SK-N-SH (cell line): ENCODE data around the gene CDK3. TPM values are rescaled to one million over a fixed set of nuclear protein-coding genes. Genes with fewer than 3 reads are reported as not detected.

Experiments
- CTCF ChIA-PET: fragments of 300-600, 350-600 bp; formaldehyde crosslinking; extraction: SDS; loops from one replicate; lab custom pipeline; 2021; lab: Yijun Ruan, JAX
- POLR2A ChIA-PET: fragments of 350-600 bp; sonication (Branson Sonifier 250); formaldehyde crosslinking; extraction: SDS; loops from one replicate; lab custom pipeline; 2020; ENCODE audit warnings: antibody characterized with exemption, inconsistent platforms; lab: Yijun Ruan, JAX
- DNase-seq: peaks from one replicate; pipeline ENCODE4 v3.0.0; 2012
- H2AFZ ChIP-seq: fragments of 200-600 bp; sonication (generic); 2 replicates; pipeline ENCODE4 v1.8.1; 2016; ENCODE audit warnings: antibody characterized with exemption, mild to moderate bottlenecking, low read depth
- H3F3A ChIP-seq: fragments of 200-600 bp; sonication (generic); replicated peaks from 2 replicates; pipeline ENCODE3; 2016; ENCODE audit warnings: antibody characterized with exemption, mild to moderate bottlenecking; ENCODE audit not compliant: insufficient read depth
- H3K27ac ChIP-seq, 2 experiments: fragments of 200-500 bp in 1 of 2; fragments of 200-600 bp in 1 of 2; sonication (Bioruptor generic) in 1 of 2; sonication (generic), shearing (Covaris generic) in 1 of 2; 2 replicates each; pipeline versions ENCODE4 v1.5.1 to v1.6.1; 2014 to 2016; ENCODE audit warnings: low read depth in 2 of 2, inconsistent platforms in 1 of 2, low read length in 1 of 2, mild to moderate bottlenecking in 1 of 2, mixed read lengths in 1 of 2
- H3K27me3 ChIP-seq: fragments of 200-600 bp; sonication (generic), shearing (Covaris generic); 2 replicates; pipeline ENCODE4 v1.6.1; 2016; ENCODE audit warnings: mixed run types; ENCODE audit not compliant: insufficient read depth
- H3K36me3 ChIP-seq, 2 experiments: fragments of 200-500 bp in 1 of 2; fragments of 200-600 bp in 1 of 2; sonication (Bioruptor generic) in 1 of 2; sonication (generic) in 1 of 2; replicated peaks in 1 of 2; 2 replicates each; pipeline versions ENCODE3 to v1.5.1; 2014 to 2016; ENCODE audit warnings: low read length in 1 of 2, mild to moderate bottlenecking in 1 of 2; ENCODE audit not compliant: insufficient read depth in 2 of 2, control insufficient read depth in 1 of 2
- H3K4me1 ChIP-seq, 2 experiments: fragments of 200-500 bp in 1 of 2; fragments of 200-600 bp in 1 of 2; sonication (Bioruptor generic) in 1 of 2; sonication (generic), shearing (Covaris generic) in 1 of 2; 2 replicates each; pipeline versions ENCODE4 v1.5.1 to v1.6.1; 2014 to 2016; ENCODE audit warnings: low read depth in 1 of 2, low read length in 1 of 2, mixed run types in 1 of 2; ENCODE audit not compliant: insufficient read depth in 2 of 2, control insufficient read depth in 1 of 2
- H3K4me2 ChIP-seq: fragments of 200-600 bp; sonication (generic), shearing (Covaris generic); 2 replicates; pipeline ENCODE4 v1.6.1; 2017; ENCODE audit warnings: mixed run types
- H3K4me3 ChIP-seq, 2 experiments: fragments of 200-500 bp in 1 of 2; fragments of 200-600 bp in 1 of 2; sonication (Bioruptor generic) in 1 of 2; sonication (generic), shearing (Covaris generic) in 1 of 2; 2 replicates each; pipeline versions ENCODE4 v1.5.1 to v1.8.1; 2014 to 2016; ENCODE audit warnings: low read depth in 2 of 2, inconsistent platforms in 1 of 2, low read length in 1 of 2, mild to moderate bottlenecking in 1 of 2, mixed read lengths in 1 of 2, moderate library complexity in 1 of 2
- H3K79me2 ChIP-seq: fragments of 200-600 bp; sonication (generic); 2 replicates; pipeline ENCODE4 v1.8.1; 2017; ENCODE audit warnings: mild to moderate bottlenecking; ENCODE audit not compliant: insufficient read depth
- H3K9ac ChIP-seq: fragments of 200-600 bp; sonication (generic); 2 replicates; pipeline ENCODE4 v1.6.1; 2017; ENCODE audit warnings: mixed run types
- H3K9me2 ChIP-seq: fragments of 200-600 bp; sonication (generic); 2 replicates; pipeline ENCODE4 v1.6.1; 2017; ENCODE audit warnings: mixed run types
- H3K9me3 ChIP-seq: fragments of 200-600 bp; sonication (generic); 2 replicates; pipeline ENCODE4 v1.6.1; 2017; ENCODE audit warnings: mixed run types, mild to moderate bottlenecking, moderate library complexity
- H4K20me1 ChIP-seq: fragments of 200-600 bp; sonication (generic); 2 replicates; pipeline ENCODE4 v1.6.1; 2017; ENCODE audit warnings: mild to moderate bottlenecking, mixed run types; ENCODE audit not compliant: insufficient read depth
- CHD2 ChIP-seq: fragments of 150-350 bp; IDR thresholded peaks from 2 replicates; pipeline ENCODE4 v1.6.1; 2018; ENCODE audit warnings: low read length; ENCODE audit not compliant: partially characterized antibody
- ELF1 ChIP-seq: IDR thresholded peaks from 2 replicates; pipeline ENCODE4 v1.4.0; 2012
- EP300 ChIP-seq, 2 experiments: IDR thresholded peaks; 2 replicates each; pipeline versions ENCODE4 v1.4.0 to v1.6.1; 2012; ENCODE audit warnings: borderline replicate concordance in 1 of 2, low read depth in 1 of 2, low read length in 1 of 2
- EZH2phosphoT487 ChIP-seq: fragments of 200-600 bp; sonication (generic); IDR thresholded peaks from 2 replicates; pipeline ENCODE4 v1.6.1; 2017; ENCODE audit warnings: low read depth, mixed run types, mild to moderate bottlenecking, antibody characterized with exemption, moderate library complexity, borderline replicate concordance
- FOSL2 ChIP-seq: IDR thresholded peaks from 2 replicates; pipeline ENCODE4 v1.4.0; 2012; ENCODE audit warnings: low read depth, mild to moderate bottlenecking, moderate library complexity, borderline replicate concordance
- FOXM1 ChIP-seq: IDR thresholded peaks from 2 replicates; pipeline ENCODE4 v1.4.0; 2012; ENCODE audit warnings: low read depth, mild to moderate bottlenecking
- GATA2 ChIP-seq: sonication (generic); formaldehyde crosslinking; IDR thresholded peaks from 2 replicates; pipeline ENCODE4 v1.5.0; 2020; ENCODE audit warnings: mild to moderate bottlenecking, missing genetic modification reagents
- JUND ChIP-seq: IDR thresholded peaks from 2 replicates; pipeline ENCODE4 v1.4.0; 2012
- MAX ChIP-seq: IDR thresholded peaks from 2 replicates; pipeline ENCODE4 v1.4.0; 2012; ENCODE audit warnings: low read depth
- MEF2A ChIP-seq: IDR thresholded peaks from 2 replicates; pipeline ENCODE4 v1.4.0; 2012; ENCODE audit warnings: low read depth, borderline replicate concordance
- MXI1 ChIP-seq: IDR thresholded peaks from 2 replicates; pipeline ENCODE4 v1.6.1; 2012; ENCODE audit warnings: mild to moderate bottlenecking, low read depth, low read length, improper control_type of control experiment
- RAD21 ChIP-seq: IDR thresholded peaks from 2 replicates; pipeline ENCODE4 v1.6.1; 2012; ENCODE audit warnings: mild to moderate bottlenecking, low read length
- RCOR1 ChIP-seq: fragments of 150-350 bp; IDR thresholded peaks from 2 replicates; pipeline ENCODE4 v1.6.1; 2017; ENCODE audit warnings: antibody characterized with exemption, low read length
- RFX5 ChIP-seq: IDR thresholded peaks from 2 replicates; pipeline ENCODE4 v1.6.1; 2012; ENCODE audit warnings: mild to moderate bottlenecking, improper control_type of control experiment, low read length
- SIN3A ChIP-seq: IDR thresholded peaks from 2 replicates; pipeline ENCODE4 v1.6.1; 2012; ENCODE audit warnings: low read depth, mild to moderate bottlenecking, low read length, moderate library complexity, borderline replicate concordance
- SMC3 ChIP-seq: IDR thresholded peaks from 2 replicates; pipeline ENCODE4 v1.6.1; 2012; ENCODE audit warnings: low read depth, low read length, improper control_type of control experiment
- TEAD4 ChIP-seq: IDR thresholded peaks from 2 replicates; pipeline ENCODE4 v1.4.0; 2012; ENCODE audit warnings: mild to moderate bottlenecking, borderline replicate concordance; ENCODE audit not compliant: insufficient read depth
- USF2 ChIP-seq: fragments of 150-350 bp; IDR thresholded peaks from 2 replicates; pipeline ENCODE4 v1.6.1; 2017; ENCODE audit warnings: antibody characterized with exemption, low read length, low read depth, borderline replicate concordance
- YY1 ChIP-seq: IDR thresholded peaks from 2 replicates; pipeline ENCODE4 v1.4.0; 2012; ENCODE audit warnings: low read depth, mild to moderate bottlenecking
- ZBTB33 ChIP-seq: IDR thresholded peaks from 2 replicates; pipeline ENCODE4 v1.4.0; 2012; ENCODE audit warnings: low read depth, borderline replicate concordance
- WGBS: methylation state at CpG from one replicate; pipeline ENCODE4 v1.1.6; 2017; ENCODE audit warnings: low lambda C conversion rate; 5-methylcytosine and 5-hydroxymethylcytosine counted together
- polyA plus RNA-seq, 3 experiments: library from polyadenylated mRNA; depleted of rRNA; stranded (reverse); fragments of >200 nt; gene quantifications; 2 replicates each; pipeline ENCODE4 v1.2.3, GENCODE V29; 2012
- TF ChIP-seq, protein P1 (sequence below): fragments of 200-600 bp; sonication (generic); IDR thresholded peaks from 2 replicates; pipeline ENCODE4 v1.6.1; 2017; ENCODE audit warnings: antibody characterized with exemption, mild to moderate bottlenecking, moderate library complexity
- TF ChIP-seq, protein P2 (sequence below): IDR thresholded peaks from 2 replicates; pipeline ENCODE4; 2012

Gene CDK3
- polyA plus RNA-seq, 1 of the 3 experiments (the other 2 are of a cell fraction): 14.6 TPM

- TF ChIP-seq EP300 (IDR thresholded peaks at IDR 0.05; ENCODE audit: borderline replicate concordance in 1 of 2, low read depth in 1 of 2, low read length in 1 of 2) (no peak), JUND (no peak), YY1 (no peak), RAD21 (no peak), SMC3 (no peak), FOSL2 (no peak), FOXM1 (no peak)
Measured at GRCh38 chr17:76023900-76024237, 23.2 kb downstream of the CDK3 start (continued).

- H3K36me3 ChIP-seq: no peaks in the 10 kb centered on the region
- H3K9me2 ChIP-seq: no peaks in the 10 kb centered on the region
- CTCF ChIA-PET: interaction anchor here (0.7 to 1.5 kb wide), 3 partner anchors 11 to 19 kb away, joined by 3 to 6 read pairs (median 3); no protein-coding TSS in a partner anchor
- POLR2A ChIA-PET: no interaction called here
- H4K20me1 ChIP-seq: no peaks in the 10 kb centered on the region
- H2AFZ ChIP-seq: no peak overlapping the region
- H3K4me3 ChIP-seq: no peak overlapping the region
- H3K27ac ChIP-seq: no peak overlapping the region
- peaks cover 9% of the 10 kb centered on the region for H3F3A ChIP-seq
- no peak for DNase-seq
- no peaks in the 10 kb centered on the region for H3K79me2 ChIP-seq
- H3K9ac ChIP-seq: no peak overlapping the region
- H3K27me3 ChIP-seq: no peaks in the 10 kb centered on the region
- no peak for TF ChIP-seq JUND
- TF ChIP-seq ELF1: no peak
- no peak for TF ChIP-seq RFX5
- no peak for TF ChIP-seq MXI1
- no peak for TF ChIP-seq TEAD4
- TF ChIP-seq ZBTB33: no peak
- no peak for TF ChIP-seq MEF2A
- TF ChIP-seq SIN3A: no peak
- TF ChIP-seq USF2: no peak
- no peak for TF ChIP-seq EP300 (IDR thresholded peaks at IDR 0.05; ENCODE audit: borderline replicate concordance in 1 of 2, low read depth in 1 of 2, low read length in 1 of 2)
- TF ChIP-seq RCOR1: no peak
- TF ChIP-seq MAX: no peak
- no peak for TF ChIP-seq EZH2phosphoT487
- TF ChIP-seq, protein P1, sequence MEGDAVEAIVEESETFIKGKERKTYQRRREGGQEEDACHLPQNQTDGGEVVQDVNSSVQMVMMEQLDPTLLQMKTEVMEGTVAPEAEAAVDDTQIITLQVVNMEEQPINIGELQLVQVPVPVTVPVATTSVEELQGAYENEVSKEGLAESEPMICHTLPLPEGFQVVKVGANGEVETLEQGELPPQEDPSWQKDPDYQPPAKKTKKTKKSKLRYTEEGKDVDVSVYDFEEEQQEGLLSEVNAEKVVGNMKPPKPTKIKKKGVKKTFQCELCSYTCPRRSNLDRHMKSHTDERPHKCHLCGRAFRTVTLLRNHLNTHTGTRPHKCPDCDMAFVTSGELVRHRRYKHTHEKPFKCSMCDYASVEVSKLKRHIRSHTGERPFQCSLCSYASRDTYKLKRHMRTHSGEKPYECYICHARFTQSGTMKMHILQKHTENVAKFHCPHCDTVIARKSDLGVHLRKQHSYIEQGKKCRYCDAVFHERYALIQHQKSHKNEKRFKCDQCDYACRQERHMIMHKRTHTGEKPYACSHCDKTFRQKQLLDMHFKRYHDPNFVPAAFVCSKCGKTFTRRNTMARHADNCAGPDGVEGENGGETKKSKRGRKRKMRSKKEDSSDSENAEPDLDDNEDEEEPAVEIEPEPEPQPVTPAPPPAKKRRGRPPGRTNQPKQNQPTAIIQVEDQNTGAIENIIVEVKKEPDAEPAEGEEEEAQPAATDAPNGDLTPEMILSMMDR: no peak
- no peak for TF ChIP-seq GATA2 (CRISPR knock-in tag)
- no peak for TF ChIP-seq CHD2
- TF ChIP-seq, protein P2, sequence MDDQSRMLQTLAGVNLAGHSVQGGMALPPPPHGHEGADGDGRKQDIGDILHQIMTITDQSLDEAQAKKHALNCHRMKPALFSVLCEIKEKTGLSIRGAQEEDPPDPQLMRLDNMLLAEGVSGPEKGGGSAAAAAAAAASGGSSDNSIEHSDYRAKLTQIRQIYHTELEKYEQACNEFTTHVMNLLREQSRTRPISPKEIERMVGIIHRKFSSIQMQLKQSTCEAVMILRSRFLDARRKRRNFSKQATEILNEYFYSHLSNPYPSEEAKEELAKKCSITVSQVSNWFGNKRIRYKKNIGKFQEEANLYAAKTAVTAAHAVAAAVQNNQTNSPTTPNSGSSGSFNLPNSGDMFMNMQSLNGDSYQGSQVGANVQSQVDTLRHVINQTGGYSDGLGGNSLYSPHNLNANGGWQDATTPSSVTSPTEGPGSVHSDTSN: no peak
- no peak overlapping the region for H3K4me2 ChIP-seq
- H3K9me3 ChIP-seq: no peaks in the 10 kb centered on the region
- 91% methylated on average over 8 of the region's 9 CpGs for WGBS
- H3K4me1 ChIP-seq: peaks cover 2 to 7% of the 10 kb centered on the region in 2 experiments; a peak in 3 of 4 replicates
Measured at GRCh38 chr17:76024353-76024752, 23.7 kb downstream of the CDK3 start.
